Suprapubic skin (tissue), 4 donors: ENCODE measurements around the gene ME2.

ENCODE experiments used
- CTCF ChIP-seq, 2 donors: fragments of 200-600 bp in 1 of 2; fragments of 450-650 bp in 1 of 2; sonication (generic) in 1 of 2; IDR thresholded peaks; one replicate each; pipeline ENCODE4 v1.5.1; 2016 to 2019; ENCODE audit warnings: antibody characterized with exemption in 2 of 2, mild to moderate bottlenecking in 1 of 2, moderate library complexity in 1 of 2
- POLR2A ChIP-seq, 2 donors: fragments of 450-650 bp; IDR thresholded peaks; one replicate each; pipeline ENCODE4 v1.6.1; 2017; ENCODE audit warnings: antibody characterized with exemption in 2 of 2, mild to moderate bottlenecking in 2 of 2, moderate library complexity in 2 of 2
- POLR2AphosphoS5 ChIP-seq, 3 donors: sonication (generic); formaldehyde crosslinking; IDR thresholded peaks; one replicate each; pipeline ENCODE4 v1.6.1; 2017; ENCODE audit warnings: antibody characterized with exemption in 3 of 3

- TF ChIP-seq CTCF (IDR thresholded peaks at IDR 0.05), result no peak
- TF ChIP-seq POLR2A (IDR thresholded peaks at IDR 0.05), result no peak
- no peak for TF ChIP-seq POLR2AphosphoS5 (IDR thresholded peaks at IDR 0.05)
Measured at GRCh38 chr18:50949185-50949584, 70.3 kb downstream of the ME2 start.
